Measurements from ENCODE around the gene EFCAB6. TPM values are rescaled to one million over a fixed set of nuclear protein-coding genes. Genes with fewer than 3 reads are reported as not detected.

EFCAB6 gene
- total and polyA plus RNA-seq, 10 of the 15 experiments (the other 5 are each of a cell fraction or from before 2014, with no cell fraction given), result 0.05 to 0.42 (median 0.19) TPM

GRCh38 chr22:43798492-43798891, 13.6 kb downstream of the EFCAB6 start (continued):
- 0 out of 2 replicates have a peak, but pooled peaks have one; percentile 29 for TF ChIP-seq TCF12 (IDR thresholded peaks at IDR 0.05; ENCODE audit: low read depth, low read length)
- TF ChIP-seq E4F1 (IDR thresholded peaks at IDR 0.05; ENCODE audit: borderline replicate concordance, partially characterized antibody), result no peak
- no peak for TF ChIP-seq MLLT1 (IDR thresholded peaks at IDR 0.05)
- TF ChIP-seq FOS (IDR thresholded peaks at IDR 0.05; ENCODE audit: borderline replicate concordance, extremely low read depth, insufficient read length), result no peak
- TF ChIP-seq ZNF592 (IDR thresholded peaks at IDR 0.05), result no peak
- TF ChIP-seq YY1 (IDR thresholded peaks at IDR 0.05; ENCODE audit: low read depth, low read length), result no peak
- TF ChIP-seq MEF2A (IDR thresholded peaks at IDR 0.05; ENCODE audit: insufficient read depth, low read depth, low read length), result no peak
- TF ChIP-seq PML (IDR thresholded peaks at IDR 0.05; ENCODE audit: low read length), result no peak
- peak; percentile 82 for TF ChIP-seq NFYB (IDR thresholded peaks at IDR 0.05; ENCODE audit: insufficient read depth, low read depth, low read length)
- no peak for TF ChIP-seq ZZZ3 (IDR thresholded peaks at IDR 0.05; ENCODE audit: control insufficient read depth, insufficient read length, low read depth)
- TF ChIP-seq SP1 (IDR thresholded peaks at IDR 0.05; ENCODE audit: low read depth, low read length), result no peak
- peak; percentile 28; the same call in 1 of the 2 replicates for TF ChIP-seq JUNB (IDR thresholded peaks at IDR 0.05)
- TF ChIP-seq YBX1 (IDR thresholded peaks at IDR 0.05), result no peak
- no peak for TF ChIP-seq CBX3 (IDR thresholded peaks at IDR 0.05; ENCODE audit: borderline replicate concordance, low read depth)
- no peak for TF ChIP-seq POLR2A (IDR thresholded peaks at IDR 0.05; ENCODE audit: low read depth, low read length)
- TF ChIP-seq NR2C1 (IDR thresholded peaks at IDR 0.05), result no peak
- no peak for TF ChIP-seq CBFB (IDR thresholded peaks at IDR 0.05; ENCODE audit: low read depth)
- no peak; the same call in 1 of the 2 replicates for TF ChIP-seq NFIC (IDR thresholded peaks at IDR 0.05; ENCODE audit: low read depth, low read length)
- TF ChIP-seq NR2C2 (IDR thresholded peaks at IDR 0.05; ENCODE audit: borderline replicate concordance, control insufficient read depth, insufficient read length, low read depth), result no peak
- no peak for TF ChIP-seq ZSCAN29 (IDR thresholded peaks at IDR 0.05)
- no peak for TF ChIP-seq HCFC1 (IDR thresholded peaks at IDR 0.05; ENCODE audit: low read length)
- no peak for TF ChIP-seq ZNF384 (IDR thresholded peaks at IDR 0.05; ENCODE audit: borderline replicate concordance, low read depth, low read length)
- peak; percentile 47; the same call in 1 of the 2 replicates for TF ChIP-seq DPF2 (IDR thresholded peaks at IDR 0.05)
- no peak for TF ChIP-seq SMAD5 (IDR thresholded peaks at IDR 0.05; ENCODE audit: low read depth)
- TF ChIP-seq TARDBP (IDR thresholded peaks at IDR 0.05; ENCODE audit: borderline replicate concordance), result no peak
- TF ChIP-seq IKZF1 (conservative IDR thresholded peaks at IDR 0.05), result peak; percentile 67
- TF ChIP-seq STAT1 (conservative IDR thresholded peaks at IDR 0.05), result no peak
- TF ChIP-seq RUNX3 (IDR thresholded peaks at IDR 0.05; ENCODE audit: low read length), result peak; percentile 27; the same call in 1 of the 2 replicates

Measured in GM12878 (cell line).